ENCODE results near the gene TBC1D20.
"Not testable (repeated sequence)": the region's sequence is repeated elsewhere in the genome, so short reads cannot be mapped to it uniquely, and the experiment has no call there.

The TBC1D20 gene

GRCh38 chr20:400454-401275 is 61.7 kb downstream of the TBC1D20 start:
- no peak for DNase-seq (ENCODE audit: low spot score)

DNA sequence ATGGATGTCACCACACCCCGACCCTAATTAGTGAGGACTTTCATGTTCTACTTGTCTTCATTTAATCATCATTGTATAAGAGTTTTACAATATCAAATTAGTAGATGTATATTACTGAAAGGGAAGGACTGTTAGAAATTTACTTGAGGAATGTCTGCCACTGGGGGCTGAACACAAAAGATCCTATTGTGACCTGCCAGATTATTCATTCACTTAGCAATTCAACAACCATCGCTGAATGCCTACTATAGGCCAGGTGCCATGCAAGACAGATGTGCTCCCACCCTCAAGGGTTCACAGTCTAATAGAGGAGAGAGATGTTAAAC is 62.2 kb downstream of the TBC1D20 start:
- no peak for DNase-seq (ENCODE audit: low spot score)

- DNase-seq (ENCODE audit: low spot score), result no peak
Measured at GRCh38 chr20:399182-399707, 63.1 kb downstream of the TBC1D20 start.

GRCh38 chr20:397432-398237 is 64.7 kb downstream of the TBC1D20 start:
- DNase-seq (ENCODE audit: low spot score), result no peak

DNA sequence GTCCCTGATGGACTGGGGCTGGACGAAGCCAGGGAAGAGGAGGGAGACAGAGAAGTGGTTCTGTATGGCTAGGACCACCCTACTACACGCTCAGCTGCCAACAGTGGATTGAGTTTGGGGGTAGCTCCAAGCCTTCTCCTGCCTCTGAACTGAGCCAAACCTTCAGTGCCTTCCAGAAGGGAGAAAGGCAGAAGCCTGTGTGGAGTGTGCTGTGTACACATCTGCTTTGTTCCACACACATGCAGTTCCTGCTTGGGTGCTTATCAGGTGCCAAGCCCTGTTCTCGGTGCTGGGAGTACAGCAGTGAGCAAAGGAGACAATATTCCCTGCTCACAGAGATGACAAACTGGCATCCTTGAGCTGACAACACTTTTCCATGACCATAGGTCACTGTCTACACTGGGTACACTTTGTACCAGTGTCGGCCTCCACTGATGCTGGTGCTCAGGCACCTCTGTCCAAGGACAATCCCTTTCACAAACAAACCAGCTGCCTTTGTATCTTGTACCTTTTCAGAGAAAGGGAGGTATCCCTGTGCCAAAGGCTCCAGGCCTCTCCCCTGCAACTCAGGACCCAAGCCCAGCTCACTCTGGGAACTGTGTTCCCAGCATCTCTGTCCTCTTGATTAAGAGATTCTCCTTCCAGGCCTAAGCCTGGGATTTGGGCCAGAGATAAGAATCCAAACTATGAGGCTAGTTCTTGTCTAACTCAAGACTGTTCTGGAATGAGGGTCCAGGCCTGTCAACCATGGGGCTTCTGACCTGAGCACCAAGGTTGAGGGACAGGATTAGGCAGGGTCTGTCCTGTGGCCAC is 65.5 kb downstream of the TBC1D20 start:
- no peak for DNase-seq (ENCODE audit: low spot score)

DNA sequence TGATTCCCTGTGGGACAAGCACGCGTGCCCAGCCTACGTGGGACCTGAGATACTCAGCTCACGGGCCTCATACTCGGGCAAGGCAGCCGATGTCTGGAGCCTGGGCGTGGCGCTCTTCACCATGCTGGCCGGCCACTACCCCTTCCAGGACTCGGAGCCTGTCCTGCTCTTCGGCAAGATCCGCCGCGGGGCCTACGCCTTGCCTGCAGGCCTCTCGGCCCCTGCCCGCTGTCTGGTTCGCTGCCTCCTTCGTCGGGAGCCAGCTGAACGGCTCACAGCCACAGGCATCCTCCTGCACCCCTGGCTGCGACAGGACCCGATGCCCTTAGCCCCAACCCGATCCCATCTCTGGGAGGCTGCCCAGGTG is 66.1 kb downstream of the TBC1D20 start:
- DNase-seq (ENCODE audit: low spot score), result no peak

GRCh38 chr20:393296-393695 is 69.0 kb downstream of the TBC1D20 start:
- not testable (repeated sequence) for DNase-seq (ENCODE audit: low spot score)

GRCh38 chr20:391041-391711 is 71.2 kb downstream of the TBC1D20 start:
- no peak for DNase-seq (ENCODE audit: low spot score)

DNA sequence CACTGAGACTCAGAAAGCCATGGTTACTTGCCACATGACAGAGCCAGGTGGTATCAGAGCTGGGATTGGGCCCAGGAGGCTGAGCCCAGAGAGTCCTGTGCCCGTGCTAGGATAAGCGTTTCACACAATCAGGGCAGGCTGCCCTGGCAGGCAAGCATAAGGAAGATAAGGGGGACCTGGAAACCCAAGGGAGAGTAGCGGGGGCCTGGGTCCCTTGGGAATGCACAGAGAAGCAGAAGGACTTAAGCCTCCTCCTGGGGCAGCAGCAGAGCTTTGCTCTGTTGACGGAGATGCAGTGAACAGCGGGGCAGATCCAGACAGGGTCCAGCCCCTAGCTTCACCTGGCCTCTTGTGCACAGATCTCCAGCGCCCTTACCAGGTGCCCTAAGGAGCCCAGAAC is 73.1 kb downstream of the TBC1D20 start:
- no peak for DNase-seq (ENCODE audit: low spot score)

GRCh38 chr20:388034-388994 is 74.0 kb downstream of the TBC1D20 start:
- no peak for DNase-seq (ENCODE audit: low spot score)

GRCh38 chr20:387520-387919 is 74.8 kb downstream of the TBC1D20 start:
- DNase-seq (ENCODE audit: low spot score), result no peak

GRCh38 chr20:386634-387033 is 75.7 kb downstream of the TBC1D20 start:
- DNase-seq (ENCODE audit: low spot score), result not testable (repeated sequence)
